Measurements from ENCODE around the gene GRIK2.

DNA sequence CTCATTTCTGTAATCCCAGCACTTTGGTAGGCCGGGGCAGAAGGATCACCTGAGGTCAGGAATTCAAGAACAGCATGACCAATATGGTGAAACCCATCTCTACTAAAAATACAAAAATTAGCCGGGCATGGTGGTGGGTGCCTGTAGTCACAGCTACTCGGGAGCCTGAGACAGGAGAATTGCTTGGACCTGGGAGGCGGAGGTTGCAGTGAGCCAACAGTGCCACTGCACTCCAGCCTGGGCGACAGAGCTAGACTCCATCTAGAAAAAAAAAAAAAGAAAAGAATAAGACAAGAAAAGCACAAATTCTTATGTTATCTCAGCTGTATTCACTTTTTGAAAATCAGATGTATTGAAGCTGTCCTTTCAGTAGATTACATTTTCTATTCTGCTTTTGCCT, 289.4 kb downstream of the GRIK2 start:
- TF ChIP-seq, protein P1, sequence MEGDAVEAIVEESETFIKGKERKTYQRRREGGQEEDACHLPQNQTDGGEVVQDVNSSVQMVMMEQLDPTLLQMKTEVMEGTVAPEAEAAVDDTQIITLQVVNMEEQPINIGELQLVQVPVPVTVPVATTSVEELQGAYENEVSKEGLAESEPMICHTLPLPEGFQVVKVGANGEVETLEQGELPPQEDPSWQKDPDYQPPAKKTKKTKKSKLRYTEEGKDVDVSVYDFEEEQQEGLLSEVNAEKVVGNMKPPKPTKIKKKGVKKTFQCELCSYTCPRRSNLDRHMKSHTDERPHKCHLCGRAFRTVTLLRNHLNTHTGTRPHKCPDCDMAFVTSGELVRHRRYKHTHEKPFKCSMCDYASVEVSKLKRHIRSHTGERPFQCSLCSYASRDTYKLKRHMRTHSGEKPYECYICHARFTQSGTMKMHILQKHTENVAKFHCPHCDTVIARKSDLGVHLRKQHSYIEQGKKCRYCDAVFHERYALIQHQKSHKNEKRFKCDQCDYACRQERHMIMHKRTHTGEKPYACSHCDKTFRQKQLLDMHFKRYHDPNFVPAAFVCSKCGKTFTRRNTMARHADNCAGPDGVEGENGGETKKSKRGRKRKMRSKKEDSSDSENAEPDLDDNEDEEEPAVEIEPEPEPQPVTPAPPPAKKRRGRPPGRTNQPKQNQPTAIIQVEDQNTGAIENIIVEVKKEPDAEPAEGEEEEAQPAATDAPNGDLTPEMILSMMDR (IDR thresholded peaks at IDR 0.05; ENCODE audit: extremely low read depth in 1 of 2, insufficient read depth in 1 of 2, low read depth in 1 of 2, low read length in 2 of 2): no peak
- no peak for TF ChIP-seq EZH2 (IDR thresholded peaks at IDR 0.05; ENCODE audit: borderline replicate concordance, low read depth, low read length, severe bottlenecking)
- TF ChIP-seq MYC (IDR thresholded peaks at IDR 0.05; ENCODE audit: low read depth, low read length): no peak
- TF ChIP-seq POLR2A (IDR thresholded peaks at IDR 0.05; ENCODE audit: low read depth, low read length): no peak
- no peak for TF ChIP-seq POLR2AphosphoS5 (IDR thresholded peaks at IDR 0.05; ENCODE audit: insufficient read depth, low read depth, low read length)
- TF ChIP-seq, protein P2, sequence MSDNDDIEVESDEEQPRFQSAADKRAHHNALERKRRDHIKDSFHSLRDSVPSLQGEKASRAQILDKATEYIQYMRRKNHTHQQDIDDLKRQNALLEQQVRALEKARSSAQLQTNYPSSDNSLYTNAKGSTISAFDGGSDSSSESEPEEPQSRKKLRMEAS (IDR thresholded peaks at IDR 0.05; ENCODE audit: insufficient read depth, insufficient read length): no peak

Data from endothelial cell of umbilical vein (primary cell).